Adipocyte (in vitro differentiated cells): ENCODE measurements around the gene DSCAM.
A peak's percentile ranks its signal among the peaks of the same experiment; 100 is the strongest.

Experiments used
- DNase-seq: peaks from one replicate; pipeline ENCODE4 v3.0.0-alpha.2; 2015; ENCODE audit warnings: low read depth
- H3K27me3 ChIP-seq: replicated peaks from 2 replicates; pipeline ENCODE4 v1.7.0; 2013; ENCODE audit warnings: mild to moderate bottlenecking, low read length, moderate library complexity; ENCODE audit not compliant: control insufficient read depth, insufficient read depth
- H3K36me3 ChIP-seq: 2 replicates; pipeline ENCODE4 v1.7.0; 2013; ENCODE audit warnings: low read length, mild to moderate bottlenecking, moderate library complexity; ENCODE audit not compliant: control insufficient read depth, insufficient read depth, severe bottlenecking
- H3K4me1 ChIP-seq: 2 replicates; pipeline ENCODE4 v1.7.0; 2013; ENCODE audit warnings: mild to moderate bottlenecking, low read length, moderate library complexity; ENCODE audit not compliant: control insufficient read depth, insufficient read depth
- H3K4me3 ChIP-seq: 2 replicates; pipeline ENCODE4 v1.7.0; 2013; ENCODE audit warnings: mild to moderate bottlenecking, low read length, moderate library complexity
- H3K9ac ChIP-seq: 2 replicates; pipeline ENCODE4 v1.7.0; 2013; ENCODE audit warnings: mild to moderate bottlenecking, low read length, moderate library complexity
- H3K9me3 ChIP-seq: 2 replicates; pipeline ENCODE4 v1.7.0; 2013; ENCODE audit warnings: mild to moderate bottlenecking, low read length, moderate library complexity; ENCODE audit not compliant: control insufficient read depth

The DSCAM gene

GRCh38 chr21:40373761-40374160 is 473.2 kb downstream of the DSCAM start:
- Histone ChIP-seq H3K27me3 (no peaks in the 10 kb centered on the region), H3K4me3 (no peak overlapping the region), H3K9me3 (no peaks in the 10 kb centered on the region), H3K9ac (no peak overlapping the region), H3K36me3 (no peaks in the 10 kb centered on the region), H3K4me1 (no peaks in the 10 kb centered on the region)
- DNase-seq = peak; percentile 48

GRCh38 chr21:40372506-40372905 is 474.5 kb downstream of the DSCAM start:
- DNase-seq = no peak
- no peak overlapping the region for H3K4me3 ChIP-seq
- H3K9me3 ChIP-seq = no peaks in the 10 kb centered on the region
- H3K36me3 ChIP-seq = no peaks in the 10 kb centered on the region
- no peaks in the 10 kb centered on the region for H3K27me3 ChIP-seq
- no peak overlapping the region for H3K9ac ChIP-seq
- H3K4me1 ChIP-seq = no peaks in the 10 kb centered on the region

- Histone ChIP-seq H3K9me3 (no peaks in the 10 kb centered on the region), H3K4me1 (no peaks in the 10 kb centered on the region), H3K36me3 (no peaks in the 10 kb centered on the region), H3K4me3 (no peak overlapping the region), H3K27me3 (no peaks in the 10 kb centered on the region), H3K9ac (no peak overlapping the region)
- DNase-seq = no peak
Measured at GRCh38 chr21:40371329-40371728, 475.6 kb downstream of the DSCAM start.

DNA sequence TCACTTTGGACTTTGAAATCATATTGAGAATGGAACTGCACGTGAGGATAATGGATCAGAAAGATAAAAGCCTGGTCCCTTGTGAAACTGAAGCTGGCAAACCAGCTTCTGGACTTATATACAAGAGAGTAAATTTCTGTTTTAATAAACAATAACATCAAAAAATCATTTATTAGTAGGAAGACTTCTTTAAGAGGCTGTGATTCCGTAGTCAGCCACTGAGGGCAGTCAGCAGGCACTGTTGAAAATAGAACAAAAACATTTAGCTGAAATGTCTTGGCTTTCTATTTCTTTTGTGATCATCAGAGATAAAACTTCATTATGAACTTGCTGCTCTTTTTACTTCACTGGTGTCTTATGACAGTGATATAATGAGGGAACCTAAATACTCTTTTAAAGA is 490.3 kb downstream of the DSCAM start:
- no peak overlapping the region for H3K9ac ChIP-seq
- no peaks in the 10 kb centered on the region for H3K9me3 ChIP-seq
- no peak overlapping the region for H3K4me3 ChIP-seq
- no peaks in the 10 kb centered on the region for H3K27me3 ChIP-seq
- DNase-seq = no peak
- no peaks in the 10 kb centered on the region for H3K4me1 ChIP-seq
- no peaks in the 10 kb centered on the region for H3K36me3 ChIP-seq

DNA sequence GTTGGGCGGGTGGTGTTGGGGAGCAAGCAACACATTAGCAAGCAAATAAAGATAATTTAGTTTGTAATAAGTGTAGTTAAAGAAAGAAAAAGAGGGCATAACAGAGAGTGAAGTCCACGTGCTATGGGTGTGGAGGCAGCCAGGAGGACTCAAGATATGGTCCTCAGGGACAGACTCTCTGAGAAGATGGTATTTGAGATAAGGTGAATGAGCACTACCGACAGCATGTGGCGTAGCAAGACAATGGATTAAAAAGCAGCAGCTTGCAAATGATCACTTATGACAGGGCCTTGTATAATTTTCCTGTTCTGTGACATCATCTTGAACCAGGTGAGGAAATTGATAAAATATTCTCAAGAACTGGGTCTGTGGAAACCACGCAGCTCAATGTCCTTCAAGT is 491.9 kb downstream of the DSCAM start:
- Histone ChIP-seq H3K4me3 (no peak overlapping the region), H3K27me3 (no peaks in the 10 kb centered on the region), H3K4me1 (no peaks in the 10 kb centered on the region), H3K36me3 (no peaks in the 10 kb centered on the region), H3K9ac (no peak overlapping the region), H3K9me3 (no peaks in the 10 kb centered on the region)
- no peak for DNase-seq

- H3K9me3 ChIP-seq = no peaks in the 10 kb centered on the region
- H3K4me1 ChIP-seq = no peaks in the 10 kb centered on the region
- peak; percentile 17 for DNase-seq
- H3K36me3 ChIP-seq = no peaks in the 10 kb centered on the region
- H3K27me3 ChIP-seq = no peaks in the 10 kb centered on the region
- H3K9ac ChIP-seq = no peak overlapping the region
- no peak overlapping the region for H3K4me3 ChIP-seq
Measured at GRCh38 chr21:40351006-40351405, 496.0 kb downstream of the DSCAM start.

DNA sequence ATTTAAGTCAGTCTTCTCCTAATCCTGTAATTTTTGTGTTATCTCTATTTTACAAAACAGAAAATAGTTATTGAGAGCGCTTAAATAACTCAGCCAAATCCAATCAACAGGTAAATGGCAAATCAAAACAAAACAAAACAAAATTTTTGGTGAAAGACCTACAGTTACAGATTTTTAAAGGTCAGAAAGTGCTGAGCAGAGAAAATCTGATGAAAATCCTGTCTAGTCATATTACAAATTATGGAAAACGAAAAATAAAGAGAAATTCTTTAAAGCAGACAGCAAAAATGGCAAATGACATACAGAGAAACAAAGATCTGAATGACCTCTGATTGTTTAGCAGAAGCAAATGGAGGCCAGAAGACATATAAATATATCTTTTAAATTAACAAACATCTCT is 497.4 kb downstream of the DSCAM start:
- H3K27me3 ChIP-seq = no peaks in the 10 kb centered on the region
- DNase-seq = no peak
- no peaks in the 10 kb centered on the region for H3K4me1 ChIP-seq
- H3K36me3 ChIP-seq = no peaks in the 10 kb centered on the region
- no peak overlapping the region for H3K9ac ChIP-seq
- H3K4me3 ChIP-seq = no peak overlapping the region
- H3K9me3 ChIP-seq = no peaks in the 10 kb centered on the region

DNA sequence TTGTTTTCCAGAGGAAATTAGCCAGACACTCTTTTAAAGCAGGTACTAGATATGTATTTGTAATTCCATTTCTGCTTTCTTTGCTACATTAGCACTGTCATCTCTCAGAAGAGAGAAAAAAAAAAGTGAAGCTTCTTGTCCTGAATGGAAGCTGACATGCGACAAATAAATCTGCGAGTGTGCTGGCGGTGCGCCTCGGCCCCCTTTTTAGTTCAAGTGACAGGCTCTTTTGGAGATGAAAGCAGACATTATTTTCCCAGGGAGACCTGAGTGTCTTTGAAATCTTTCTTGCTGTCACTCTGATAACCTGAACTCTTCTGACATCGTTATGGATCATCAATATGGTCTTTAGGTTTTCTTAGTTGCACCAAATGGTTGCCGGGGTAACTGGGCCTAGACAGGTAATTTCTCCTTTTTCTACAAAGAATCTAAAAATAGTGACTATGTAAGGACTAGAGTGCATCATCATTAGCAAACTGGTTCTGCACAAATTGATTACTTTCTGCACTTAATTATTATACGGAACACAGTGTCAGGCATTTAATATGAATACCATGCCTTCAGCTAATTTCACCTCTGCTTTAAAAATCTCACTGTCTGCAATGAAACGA is 501.1 kb downstream of the DSCAM start:
- Histone ChIP-seq H3K36me3 (no peaks in the 10 kb centered on the region), H3K27me3 (no peaks in the 10 kb centered on the region)

DNA sequence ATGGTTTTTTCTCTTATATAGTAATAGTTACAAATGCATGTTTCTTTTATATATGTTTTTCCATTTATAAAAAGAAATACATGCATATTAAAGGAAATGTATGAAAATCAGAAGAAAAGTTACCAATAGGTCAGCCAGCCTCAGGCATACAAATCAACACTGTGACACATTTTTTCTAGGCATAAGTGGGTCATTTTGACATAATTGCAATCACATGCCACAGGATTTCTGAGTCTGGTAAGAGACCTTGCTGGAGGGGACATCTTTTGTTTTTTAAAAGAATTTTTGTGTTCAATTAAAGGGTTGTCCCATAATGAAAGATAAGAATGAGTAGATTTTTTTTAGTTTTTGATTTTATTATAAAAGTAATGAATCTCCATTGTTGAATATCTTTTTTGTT is 506.6 kb downstream of the DSCAM start:
- Histone ChIP-seq H3K4me1 (no peaks in the 10 kb centered on the region), H3K9me3 (peaks cover 2% of the 10 kb centered on the region), H3K36me3 (no peaks in the 10 kb centered on the region), H3K9ac (no peak overlapping the region), H3K4me3 (no peak overlapping the region), H3K27me3 (no peaks in the 10 kb centered on the region)
- no peak for DNase-seq

More for the DNA sequence above, 501.1 kb downstream of the DSCAM start:
- Histone ChIP-seq H3K9me3 (no peaks in the 10 kb centered on the region), H3K4me1 (no peaks in the 10 kb centered on the region), H3K9ac (no peak overlapping the region), H3K4me3 (no peak overlapping the region)
- no peak for DNase-seq

- Histone ChIP-seq H3K27me3 (no peaks in the 10 kb centered on the region), H3K4me1 (no peaks in the 10 kb centered on the region), H3K9ac (no peak overlapping the region), H3K36me3 (no peaks in the 10 kb centered on the region), H3K9me3 (peaks cover 2% of the 10 kb centered on the region), H3K4me3 (no peak overlapping the region)
- no peak for DNase-seq
Measured at GRCh38 chr21:40339050-40339449, 507.9 kb downstream of the DSCAM start.

- H3K9me3 ChIP-seq = peaks cover 2% of the 10 kb centered on the region
- no peaks in the 10 kb centered on the region for H3K36me3 ChIP-seq
- H3K9ac ChIP-seq = no peak overlapping the region
- H3K4me3 ChIP-seq = no peak overlapping the region
- H3K27me3 ChIP-seq = no peaks in the 10 kb centered on the region
- no peaks in the 10 kb centered on the region for H3K4me1 ChIP-seq
- no peak for DNase-seq
Measured at GRCh38 chr21:40337981-40338380, 509.0 kb downstream of the DSCAM start.

- H3K4me3 ChIP-seq = no peak overlapping the region
- H3K27me3 ChIP-seq = no peaks in the 10 kb centered on the region
- H3K9me3 ChIP-seq = peaks cover 2% of the 10 kb centered on the region
- H3K36me3 ChIP-seq = no peaks in the 10 kb centered on the region
- no peak overlapping the region for H3K9ac ChIP-seq
- H3K4me1 ChIP-seq = no peaks in the 10 kb centered on the region
- no peak for DNase-seq
Measured at GRCh38 chr21:40335704-40336103, 511.3 kb downstream of the DSCAM start.
